Esophagus squamous epithelium (tissue), 4 donors: ENCODE results near the gene STAMBP.

ENCODE experiments used
- POLR2A ChIP-seq, 4 donors: fragments of 450-650 bp; IDR thresholded peaks; one replicate each; pipeline ENCODE4 v1.6.1; 2017; ENCODE audit warnings: antibody characterized with exemption in 4 of 4, mild to moderate bottlenecking in 4 of 4, moderate library complexity in 3 of 4
- TF ChIP-seq, protein P1 (sequence below), 6 experiments: fragments of 450-650 bp in 4 of 6; fragments of 200-600 bp in 2 of 6; sonication (generic) in 2 of 6; IDR thresholded peaks; one replicate each; pipeline ENCODE4 v1.5.1; 2016 to 2019; ENCODE audit warnings: antibody characterized with exemption in 6 of 6, mild to moderate bottlenecking in 4 of 6, moderate library complexity in 4 of 6

DNA sequence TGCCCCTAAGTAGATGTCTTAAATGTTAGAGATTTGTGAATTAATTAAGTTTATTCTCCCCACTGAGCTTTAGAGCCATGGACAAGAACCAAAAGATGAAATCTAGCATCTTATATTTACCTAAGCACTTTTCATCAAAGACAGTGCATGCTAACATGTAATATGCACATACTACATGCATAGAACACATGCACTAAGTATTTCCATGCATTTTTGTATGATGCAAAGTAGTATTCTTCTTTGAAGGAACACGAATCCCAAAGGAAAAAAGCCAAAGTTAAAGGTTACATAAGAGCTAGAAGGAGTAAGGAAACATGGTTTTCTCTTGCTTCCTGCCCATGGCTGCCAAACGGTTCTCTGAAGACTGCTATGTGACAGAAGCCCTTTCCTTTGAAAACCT is 15.3 kb downstream of the STAMBP start:
- TF ChIP-seq, protein P1, sequence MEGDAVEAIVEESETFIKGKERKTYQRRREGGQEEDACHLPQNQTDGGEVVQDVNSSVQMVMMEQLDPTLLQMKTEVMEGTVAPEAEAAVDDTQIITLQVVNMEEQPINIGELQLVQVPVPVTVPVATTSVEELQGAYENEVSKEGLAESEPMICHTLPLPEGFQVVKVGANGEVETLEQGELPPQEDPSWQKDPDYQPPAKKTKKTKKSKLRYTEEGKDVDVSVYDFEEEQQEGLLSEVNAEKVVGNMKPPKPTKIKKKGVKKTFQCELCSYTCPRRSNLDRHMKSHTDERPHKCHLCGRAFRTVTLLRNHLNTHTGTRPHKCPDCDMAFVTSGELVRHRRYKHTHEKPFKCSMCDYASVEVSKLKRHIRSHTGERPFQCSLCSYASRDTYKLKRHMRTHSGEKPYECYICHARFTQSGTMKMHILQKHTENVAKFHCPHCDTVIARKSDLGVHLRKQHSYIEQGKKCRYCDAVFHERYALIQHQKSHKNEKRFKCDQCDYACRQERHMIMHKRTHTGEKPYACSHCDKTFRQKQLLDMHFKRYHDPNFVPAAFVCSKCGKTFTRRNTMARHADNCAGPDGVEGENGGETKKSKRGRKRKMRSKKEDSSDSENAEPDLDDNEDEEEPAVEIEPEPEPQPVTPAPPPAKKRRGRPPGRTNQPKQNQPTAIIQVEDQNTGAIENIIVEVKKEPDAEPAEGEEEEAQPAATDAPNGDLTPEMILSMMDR (IDR thresholded peaks at IDR 0.05): no peak
- TF ChIP-seq POLR2A (IDR thresholded peaks at IDR 0.05): no peak
